Heart right ventricle (tissue), 16 donors: ENCODE measurements around the gene PFN3. TPM values are rescaled to one million over a fixed set of nuclear protein-coding genes. Genes with fewer than 3 reads are reported as not detected.

ENCODE experiments used
- ATAC-seq, 8 donors: fragments of 200-7000 bp; cut with Tn5 transposase; one replicate each; pipeline ENCODE4 v1.9.1; 2020; ENCODE audit warnings: mild to moderate bottlenecking in 8 of 8, moderate library complexity in 8 of 8, moderate number of reproducible peaks in 1 of 8
- DNase-seq, 2 donors: peaks; one replicate each; pipeline ENCODE4 v3.0.0-alpha.2; 2020
- H3K27ac ChIP-seq, 10 donors: fragments of 200-600 bp; sonication (generic) in 2 of 10; one replicate each; pipeline versions ENCODE4 v1.5.0 to v1.8.0; 2020 to 2022; ENCODE audit warnings: mild to moderate bottlenecking in 3 of 10
- H3K27me3 ChIP-seq, 7 donors: fragments of 200-600 bp; one replicate each; pipeline ENCODE4 v1.8.0; 2021 to 2022; ENCODE audit warnings: mild to moderate bottlenecking in 2 of 7
- H3K36me3 ChIP-seq, 9 donors: fragments of 200-600 bp; sonication (generic) in 1 of 9; one replicate each; pipeline versions ENCODE4 v1.5.0 to v1.8.0; 2020 to 2022; ENCODE audit warnings: mild to moderate bottlenecking in 2 of 9
- H3K4me1 ChIP-seq, 9 donors: fragments of 200-600 bp; sonication (generic) in 1 of 9; one replicate each; pipeline versions ENCODE4 v1.5.0 to v1.8.0; 2020 to 2022; ENCODE audit warnings: mild to moderate bottlenecking in 4 of 9
- H3K4me3 ChIP-seq, 10 donors: fragments of 200-600 bp; sonication (generic) in 2 of 10; one replicate each; pipeline versions ENCODE4 v1.5.0 to v1.8.0; 2020 to 2022; ENCODE audit warnings: mild to moderate bottlenecking in 7 of 10, moderate library complexity in 2 of 10
- H3K9me3 ChIP-seq, 11 donors: fragments of 200-600 bp in 10 of 11; sonication (generic) in 2 of 11; one replicate each; pipeline versions ENCODE4 v1.5.0 to v1.8.0; 2013 to 2022; ENCODE audit warnings: mild to moderate bottlenecking in 2 of 11, control low read depth in 1 of 11, moderate library complexity in 1 of 11
- CTCF ChIP-seq, 9 donors: fragments of 200-600 bp; sonication (generic) in 2 of 9; IDR thresholded peaks; one replicate each; pipeline versions ENCODE4 v1.5.0 to v1.8.0; 2021 to 2022; ENCODE audit warnings: antibody characterized with exemption in 9 of 9, mild to moderate bottlenecking in 5 of 9, moderate library complexity in 1 of 9
- WGBS, 2 donors: extraction: QIAGEN DNeasy Blood & Tissue Kit; methylation state at CpG; one replicate each; pipeline ENCODE4 v1.1.7; 2013; ENCODE audit warnings: inconsistent platforms in 1 of 2; 5-methylcytosine and 5-hydroxymethylcytosine counted together
- intact Hi-C, 10 donors: fragments of 100-400 bp; cut with DNase I; formaldehyde crosslinking; loops; one replicate each; pipeline versions ENCODE4 v1.11.1 to v1.14.2; 2022
- polyA plus RNA-seq, 2 donors: library from polyadenylated mRNA; stranded (reverse); fragments of 200-250 nt; gene quantifications; one replicate each; pipeline ENCODE4 v1.2.3, GENCODE V29; 2013
- total RNA-seq, 10 donors: library from RNA; stranded (reverse); fragmentation: NEBNext Ultra II Directional in 3 of 10; extraction: Animal tissue kit (Norgen Biotek cat#: 25700) in 3 of 10; gene quantifications; one replicate each; pipeline versions ENCODE4 v1.2.1 to v1.2.4, GENCODE V29; 2021 to 2023
- donor health status: Arrhythmogenic right ventricular cardiomyopathy.
- donor health status: ischemic (EF 13 %, LVEDD 7.1; RV severe dilation, severe dysfunction).
- donor health status: healthy with polysubstance abuse.
- donor health status: DM: no; HTN: yes; CAD: no.
- donor health status: DM: no; HTN: no; CAD: no.
- donor health status: ischemic (EF 25% LVEDD 6.9; RV normal size, moderate dysfunction).
- donor health status: ischemic (EF 25% LVEDD 5.7; RV mildly dilated, moderate dysfunction).
- donor health status: healthy.
- donor health status: DM: yes; HTN: yes; CAD: no.
- donor health status: Ischemic cardiomyopathy.
- donor health status: ischemic (EF 35%, LVEDD 5.7; RV mildly dilated, moderate dysfunction).
- donor health status: nonischemic (EF 11% LVEDD 7.7; RV severe dilation, severe dysfunction).
- donor health status: DM: yes; HTN: yes; CAD: no.
- donor health status: PGD.
- donor health status: ischemic (EF 29% LVEDD 5.4; RV normal size, mild dysfunction).
- donor health status: nonischemic (EF 23%, LVEDD 6.1; RV moderate dilation, normal function).

The PFN3 gene
- total and polyA plus RNA-seq, 12 donors, result not detected

- Histone ChIP-seq H3K4me1 (peaks cover 13 to 36% (median 21%) of the 10 kb centered on the region in 9 donors), H3K27ac (peak overlapping the region in 1 of 10 donors; percentile 68), H3K27me3 (peaks cover 0 to 38% (median 2%) of the 10 kb centered on the region in 7 donors), H3K4me3 (no peak overlapping the region), H3K9me3 (no peaks in the 10 kb centered on the region), H3K36me3 (peaks cover 0 to 29% (median 0%) of the 10 kb centered on the region in 9 donors)
- ATAC-seq, result no peak
- no peak for DNase-seq
- intact Hi-C loops, result no loop called here
- 60 to 63% methylated on average over 10 of the region's 10 CpGs for WGBS, 2 donors
- no peak for TF ChIP-seq CTCF (IDR thresholded peaks at IDR 0.05)
Observed at GRCh38 chr5:177445052-177445916, 44.8 kb upstream of the PFN3 start.

GRCh38 chr5:177444106-177445051 lies 43.9 kb upstream of the PFN3 start:
- Histone ChIP-seq H3K4me1 (peaks cover 13 to 36% (median 21%) of the 10 kb centered on the region in 9 donors), H3K27ac (no peak overlapping the region), H3K9me3 (no peaks in the 10 kb centered on the region), H3K36me3 (peaks cover 0 to 38% (median 0%) of the 10 kb centered on the region in 9 donors), H3K27me3 (peaks cover 0 to 29% (median 0%) of the 10 kb centered on the region in 7 donors), H3K4me3 (no peak overlapping the region)
- TF ChIP-seq CTCF (IDR thresholded peaks at IDR 0.05), result no peak
- whole genome bisulfite sequencing, 2 donors, result 71 to 76% methylated on average over 7 of the region's 7 CpGs
- no peak for ATAC-seq
- DNase-seq, result no peak
- intact Hi-C loops, result no loop called here

- ATAC-seq (no peak), DNase-seq (no peak)
- 79 to 83% methylated on average over 15 of the region's 15 CpGs for WGBS, 2 donors
- H3K4me1 ChIP-seq, result peaks cover 13 to 32% (median 21%) of the 10 kb centered on the region in 9 donors
- H3K27me3 ChIP-seq, result peaks cover 0 to 19% (median 0%) of the 10 kb centered on the region in 7 donors
- no peak for TF ChIP-seq CTCF (IDR thresholded peaks at IDR 0.05)
- H3K36me3 ChIP-seq, result peaks cover 0 to 48% (median 0%) of the 10 kb centered on the region in 9 donors
- H3K9me3 ChIP-seq, result no peaks in the 10 kb centered on the region
- intact Hi-C loops, result no loop called here
- no peak overlapping the region for H3K27ac ChIP-seq
- no peak overlapping the region for H3K4me3 ChIP-seq
Observed at GRCh38 chr5:177443144-177443983, 42.9 kb upstream of the PFN3 start.
